Activated naive CD8-positive, alpha-beta T cell treated with anti-CD3 and anti-CD28 coated beads for 36 hours (primary cell): ENCODE measurements around the gene FILIP1. TPM values are rescaled to one million over a fixed set of nuclear protein-coding genes. Genes with fewer than 3 reads are reported as not detected.

Experiments used
- DNase-seq: peaks from one replicate; pipeline ENCODE4 v3.0.0; 2021
- H3K27ac Mint-ChIP-seq: one replicate; pipeline ENCODE4 v1.8.0; 2022; ENCODE audit warnings: mild to moderate bottlenecking, moderate library complexity, mixed read lengths
- H3K27me3 Mint-ChIP-seq: one replicate; pipeline ENCODE4 v1.8.0; 2022; ENCODE audit warnings: mild to moderate bottlenecking, mixed read lengths
- H3K36me3 Mint-ChIP-seq: one replicate; pipeline ENCODE4 v1.8.0; 2021; ENCODE audit warnings: mild to moderate bottlenecking, mixed read lengths
- H3K4me1 Mint-ChIP-seq: one replicate; pipeline ENCODE4 v1.8.0; 2021; ENCODE audit warnings: mixed read lengths
- H3K4me3 Mint-ChIP-seq: one replicate; pipeline ENCODE4 v1.8.0; 2022; ENCODE audit warnings: mild to moderate bottlenecking, moderate library complexity, mixed read lengths
- H3K9me3 Mint-ChIP-seq: one replicate; pipeline ENCODE4 v1.8.0; 2022; ENCODE audit warnings: mixed read lengths
- total RNA-seq, 2 experiments: library from RNA; stranded (reverse); gene quantifications; one replicate each; pipeline ENCODE4 v1.2.3, GENCODE V29; 2021

Gene FILIP1
- total RNA-seq, 2 experiments from 2014 or later: not detected

GRCh38 chr6:75337835-75338580 lies 155.6 kb downstream of the FILIP1 start:
- Mint-ChIP-seq H3K9me3 (no peaks in the 10 kb centered on the region), H3K36me3 (no peaks in the 10 kb centered on the region), H3K27me3 (peaks cover 6% of the 10 kb centered on the region), H3K4me3 (no peak overlapping the region), H3K27ac (no peak overlapping the region), H3K4me1 (no peaks in the 10 kb centered on the region)
- DNase-seq: no peak

GRCh38 chr6:75334266-75335040 lies 159.1 kb downstream of the FILIP1 start:
- no peaks in the 10 kb centered on the region for H3K9me3 Mint-ChIP-seq
- H3K36me3 Mint-ChIP-seq: no peaks in the 10 kb centered on the region
- DNase-seq: no peak
- H3K4me3 Mint-ChIP-seq: no peak overlapping the region
- no peaks in the 10 kb centered on the region for H3K4me1 Mint-ChIP-seq
- peaks cover 12% of the 10 kb centered on the region for H3K27me3 Mint-ChIP-seq
- H3K27ac Mint-ChIP-seq: no peak overlapping the region

GRCh38 chr6:75333676-75334200 lies 159.9 kb downstream of the FILIP1 start:
- Mint-ChIP-seq H3K27me3 (peaks cover 15% of the 10 kb centered on the region), H3K4me3 (no peak overlapping the region), H3K36me3 (no peaks in the 10 kb centered on the region), H3K27ac (no peak overlapping the region), H3K9me3 (no peaks in the 10 kb centered on the region), H3K4me1 (no peaks in the 10 kb centered on the region)
- no peak for DNase-seq

GRCh38 chr6:75331151-75331550 lies 162.4 kb downstream of the FILIP1 start:
- peaks cover 13% of the 10 kb centered on the region for H3K27me3 Mint-ChIP-seq
- H3K4me3 Mint-ChIP-seq: no peak overlapping the region

GRCh38 chr6:75329703-75330102 lies 163.9 kb downstream of the FILIP1 start:
- H3K27ac Mint-ChIP-seq: no peak overlapping the region

More at GRCh38 chr6:75331151-75331550, 162.4 kb downstream of the FILIP1 start:
- no peak for DNase-seq
- Mint-ChIP-seq H3K9me3 (no peaks in the 10 kb centered on the region), H3K27ac (no peak overlapping the region), H3K36me3 (no peaks in the 10 kb centered on the region), H3K4me1 (no peaks in the 10 kb centered on the region)

GRCh38 chr6:75327807-75328206 lies 165.8 kb downstream of the FILIP1 start:
- Mint-ChIP-seq H3K9me3 (no peaks in the 10 kb centered on the region), H3K36me3 (no peaks in the 10 kb centered on the region), H3K27ac (no peak overlapping the region), H3K27me3 (peaks cover 9% of the 10 kb centered on the region), H3K4me1 (no peaks in the 10 kb centered on the region), H3K4me3 (no peak overlapping the region)
- DNase-seq: no peak

More at GRCh38 chr6:75329703-75330102, 163.9 kb downstream of the FILIP1 start:
- no peaks in the 10 kb centered on the region for H3K4me1 Mint-ChIP-seq
- H3K36me3 Mint-ChIP-seq: no peaks in the 10 kb centered on the region
- DNase-seq: no peak
- H3K27me3 Mint-ChIP-seq: peaks cover 9% of the 10 kb centered on the region
- H3K4me3 Mint-ChIP-seq: no peak overlapping the region
- H3K9me3 Mint-ChIP-seq: no peaks in the 10 kb centered on the region

- Mint-ChIP-seq H3K9me3 (no peaks in the 10 kb centered on the region), H3K36me3 (no peaks in the 10 kb centered on the region), H3K4me1 (no peaks in the 10 kb centered on the region), H3K27ac (no peak overlapping the region), H3K27me3 (peaks cover 7% of the 10 kb centered on the region), H3K4me3 (no peak overlapping the region)
- DNase-seq: no peak
Observed at GRCh38 chr6:75326557-75327258, 166.9 kb downstream of the FILIP1 start.

- Mint-ChIP-seq H3K27ac (no peak overlapping the region), H3K36me3 (no peaks in the 10 kb centered on the region), H3K9me3 (no peaks in the 10 kb centered on the region), H3K27me3 (peaks cover 36% of the 10 kb centered on the region), H3K4me3 (no peak overlapping the region), H3K4me1 (no peaks in the 10 kb centered on the region)
- DNase-seq: no peak
Observed at GRCh38 chr6:75318900-75319299, 174.7 kb downstream of the FILIP1 start.

- Mint-ChIP-seq H3K4me1 (no peaks in the 10 kb centered on the region), H3K27me3 (peaks cover 47% of the 10 kb centered on the region), H3K9me3 (no peaks in the 10 kb centered on the region), H3K4me3 (no peak overlapping the region), H3K27ac (no peak overlapping the region), H3K36me3 (no peaks in the 10 kb centered on the region)
- DNase-seq: no peak
Observed at GRCh38 chr6:75317503-75318206, 175.9 kb downstream of the FILIP1 start.

GRCh38 chr6:75315978-75316377 lies 177.6 kb downstream of the FILIP1 start:
- Mint-ChIP-seq H3K4me1 (no peaks in the 10 kb centered on the region), H3K4me3 (no peak overlapping the region), H3K27ac (no peak overlapping the region), H3K27me3 (peaks cover 44% of the 10 kb centered on the region), H3K9me3 (no peaks in the 10 kb centered on the region), H3K36me3 (no peaks in the 10 kb centered on the region)
- no peak for DNase-seq

- Mint-ChIP-seq H3K36me3 (no peaks in the 10 kb centered on the region), H3K4me3 (no peak overlapping the region), H3K9me3 (no peaks in the 10 kb centered on the region), H3K27me3 (peaks cover 13% of the 10 kb centered on the region), H3K4me1 (no peaks in the 10 kb centered on the region), H3K27ac (no peak overlapping the region)
- DNase-seq: no peak
Observed at GRCh38 chr6:75308250-75308988, 185.2 kb downstream of the FILIP1 start.

GRCh38 chr6:75307364-75308004 lies 186.1 kb downstream of the FILIP1 start:
- Mint-ChIP-seq H3K4me1 (no peaks in the 10 kb centered on the region), H3K27ac (no peak overlapping the region), H3K4me3 (no peak overlapping the region), H3K9me3 (no peaks in the 10 kb centered on the region), H3K36me3 (no peaks in the 10 kb centered on the region), H3K27me3 (peaks cover 5% of the 10 kb centered on the region)
- DNase-seq: no peak

GRCh38 chr6:75306064-75306463 lies 187.5 kb downstream of the FILIP1 start:
- no peak for DNase-seq

GRCh38 chr6:75305573-75305972 lies 188.0 kb downstream of the FILIP1 start:
- DNase-seq: no peak
- Mint-ChIP-seq H3K4me3 (no peak overlapping the region), H3K9me3 (no peaks in the 10 kb centered on the region), H3K27me3 (peaks cover 4% of the 10 kb centered on the region), H3K27ac (no peak overlapping the region), H3K36me3 (no peaks in the 10 kb centered on the region), H3K4me1 (no peaks in the 10 kb centered on the region)

More at GRCh38 chr6:75306064-75306463, 187.5 kb downstream of the FILIP1 start:
- Mint-ChIP-seq H3K27ac (no peak overlapping the region), H3K4me3 (no peak overlapping the region), H3K36me3 (no peaks in the 10 kb centered on the region), H3K9me3 (no peaks in the 10 kb centered on the region), H3K27me3 (peaks cover 4% of the 10 kb centered on the region), H3K4me1 (no peaks in the 10 kb centered on the region)
